GM12878 (cell line): ENCODE data around the gene EXOC7. TPM values are rescaled to one million over a fixed set of nuclear protein-coding genes. Genes with fewer than 3 reads are reported as not detected.

Experiments used
- ATAC-seq: fragments of 200-7000 bp; cut with Tn5 transposase; 3 replicates; pipeline ENCODE4 v1.9.1; 2020; ENCODE audit warnings: mild to moderate bottlenecking, moderate library complexity
- BruUV-seq: library from RNA; stranded (reverse); fragments of 400-500 nt; replicated peaks from 2 replicates; lab custom pipeline; 2021; lab: Mats Ljungman, UMichigan
- CTCF ChIA-PET: fragments of 300-600 bp; sonication (Branson Sonifier 250); formaldehyde crosslinking; extraction: SDS; loops from one replicate; lab custom pipeline; 2021; ENCODE audit warnings: inconsistent platforms; lab: Yijun Ruan, JAX
- POLR2A ChIA-PET: fragments of 350-600 bp; formaldehyde crosslinking; extraction: SDS; loops from one replicate; lab custom pipeline; 2021; ENCODE audit warnings: inconsistent platforms; lab: Charles Lee
- RAD21 ChIA-PET: fragments of 300-600 bp; sonication (Branson Sonifier 250); formaldehyde crosslinking; loops from one replicate; lab custom pipeline; 2023; ENCODE audit warnings: antibody characterized with exemption; ENCODE audit not compliant: unreplicated experiment; lab: Charles Lee
- SMC1A ChIA-PET: fragments of 300-600 bp; sonication (Branson Sonifier 250); formaldehyde crosslinking; loops from one replicate; lab custom pipeline; 2023; ENCODE audit not compliant: unreplicated experiment, uncharacterized antibody; lab: Charles Lee
- DNase-seq: peaks from one replicate; pipeline ENCODE4 v3.0.0-alpha.2; 2011; ENCODE audit warnings: low read depth, low spot score
- FAIRE-seq: peaks from 3 replicates; lab custom pipeline; 2011; peaks lifted over from hg19 to GRCh38; lab: Jason Lieb, UNC
- H2AFZ ChIP-seq: 2 replicates; pipeline ENCODE4 v1.6.0; 2011; ENCODE audit warnings: low read depth, low read length, control low read depth; ENCODE audit not compliant: control insufficient read depth
- H3K27ac ChIP-seq: 2 replicates; pipeline ENCODE4 v1.5.1; 2011; ENCODE audit warnings: control low read depth; ENCODE audit not compliant: control insufficient read depth, insufficient read depth
- H3K27me3 ChIP-seq, 2 experiments: replicated peaks in 1 of 2; 2 replicates each; pipeline versions ENCODE4 v1.6.0 to v1.6.1; 2011; ENCODE audit warnings: low read length in 1 of 2; ENCODE audit not compliant: control insufficient read depth in 2 of 2, insufficient read depth in 2 of 2
- H3K36me3 ChIP-seq, 2 experiments: 2 replicates each; pipeline ENCODE4 v1.5.1; 2011; ENCODE audit warnings: low read length in 1 of 2; ENCODE audit not compliant: control insufficient read depth in 2 of 2, insufficient read depth in 2 of 2
- H3K4me1 ChIP-seq: 2 replicates; pipeline ENCODE4 v1.6.1; 2011; ENCODE audit warnings: mild to moderate bottlenecking, low read length, moderate library complexity, mixed read lengths; ENCODE audit not compliant: control insufficient read depth, insufficient read depth
- H3K4me2 ChIP-seq: 2 replicates; pipeline ENCODE4 v1.6.0; 2011; ENCODE audit warnings: control low read depth; ENCODE audit not compliant: control insufficient read depth, insufficient read depth
- H3K4me3 ChIP-seq: fragments of 200-600 bp; sonication (generic); 2 replicates; pipeline ENCODE4 v1.5.1; 2016
- H3K79me2 ChIP-seq: 2 replicates; pipeline ENCODE4 v1.6.0; 2011; ENCODE audit warnings: low read length; ENCODE audit not compliant: control insufficient read depth, insufficient read depth
- H3K9ac ChIP-seq: 2 replicates; pipeline ENCODE4 v1.8.0; 2011; ENCODE audit warnings: low read length, control low read depth, mixed read lengths; ENCODE audit not compliant: control insufficient read depth, insufficient read depth
- H3K9me3 ChIP-seq: replicated peaks from 3 replicates; pipeline ENCODE4 v1.5.1; 2011; ENCODE audit warnings: mild to moderate bottlenecking, low read length; ENCODE audit not compliant: control insufficient read depth, insufficient read depth
- H4K20me1 ChIP-seq: 2 replicates; pipeline ENCODE4 v1.6.0; 2011; ENCODE audit not compliant: control insufficient read depth, insufficient read depth
- CHD2 ChIP-seq: IDR thresholded peaks from 2 replicates; pipeline ENCODE4 v1.6.1; 2011; ENCODE audit warnings: low read depth, low read length, improper control_type of control experiment, borderline replicate concordance
- CTCF ChIP-seq, 3 experiments: IDR thresholded peaks in 2 of 3; conservative IDR thresholded peaks in 1 of 3; 2 replicates each; pipeline ENCODE4 v1.5.1; 2011; ENCODE audit warnings: low read depth in 3 of 3, low read length in 3 of 3, mild to moderate bottlenecking in 3 of 3, control low read depth in 2 of 3, moderate library complexity in 2 of 3, inconsistent platforms in 1 of 3, mixed read lengths in 1 of 3; ENCODE audit not compliant: control insufficient read depth in 2 of 3, insufficient read depth in 1 of 3; ENCODE audit errors: extremely low read depth in 1 of 3
- LARP7 ChIP-seq: fragments of 450-650 bp; IDR thresholded peaks from 2 replicates; pipeline ENCODE4 v1.6.1; 2017; ENCODE audit warnings: mild to moderate bottlenecking
- POU2F2 ChIP-seq: IDR thresholded peaks from 3 replicates; pipeline ENCODE4 v1.6.1; 2011; ENCODE audit warnings: low read depth, mild to moderate bottlenecking, low read length, borderline replicate concordance
- SUPT20H ChIP-seq: IDR thresholded peaks from 2 replicates; pipeline ENCODE4 v1.6.1; 2011; ENCODE audit warnings: low read depth, mild to moderate bottlenecking, low read length, moderate library complexity, borderline replicate concordance; ENCODE audit not compliant: control insufficient read depth
- TBL1XR1 ChIP-seq: IDR thresholded peaks from 2 replicates; pipeline ENCODE4 v1.6.1; 2012; ENCODE audit warnings: low read depth, low read length, improper control_type of control experiment
- ZNF24 ChIP-seq: fragments of 450-650 bp; IDR thresholded peaks from 2 replicates; pipeline ENCODE4 v1.6.1; 2017; ENCODE audit warnings: antibody characterized with exemption, mild to moderate bottlenecking
- ZNF592 ChIP-seq: fragments of 450-650 bp; IDR thresholded peaks from 2 replicates; pipeline ENCODE4 v1.6.1; 2017; ENCODE audit warnings: mild to moderate bottlenecking, moderate library complexity
- WGBS: methylation state at CpG from one replicate; pipeline ENCODE4 v1.1.6; 2016; ENCODE audit warnings: low lambda C conversion rate; ENCODE audit not compliant: insufficient replicate concordance, insufficient coverage; ENCODE audit errors: missing lambda C conversion rate; 5-methylcytosine and 5-hydroxymethylcytosine counted together
- in situ Hi-C: fragments of 300-500 bp; cut with MboI; formaldehyde crosslinking; loops from 9 replicates; pipeline ENCODE4 v1.14.3; 2018; ENCODE audit warnings: mixed read lengths
- intact Hi-C: fragments of 100-400 bp; cut with micrococcal nuclease; formaldehyde crosslinking; loops from one replicate; pipeline ENCODE4 v1.14.2; 2022; ENCODE audit not compliant: unreplicated experiment
- polyA plus RNA-seq, 11 experiments: library from polyadenylated mRNA; depleted of rRNA in 4 of 11; unstranded in 6 of 11; stranded (reverse) in 5 of 11; fragments of >200 nt; fragmentation: Nextera tagmentation in 4 of 11; fragmentation: Illumina TruSeq in 1 of 11; extraction: Ambion mirVana in 4 of 11; extraction: Trizol in 1 of 11; gene quantifications; 1 replicate in 1 of 11; 2 replicates in 10 of 11; pipeline versions ENCODE4 v1.2.1 to v1.2.3, GENCODE V29; 2011 to 2016; ENCODE audit warnings: inconsistent platforms in 2 of 11, missing spikeins in 2 of 11, low read depth in 1 of 11
- total RNA-seq, 4 experiments: library from RNA; depleted of rRNA in 3 of 4; stranded (reverse); fragments of >200 nt in 3 of 4; fragmentation: Illumina TruSeq in 1 of 4; extraction: Trizol in 1 of 4; gene quantifications; 2 replicates each; pipeline versions ENCODE4 v1.2.1 to v1.2.3, GENCODE V29; 2013 to 2021
- TF ChIP-seq, protein P1 (sequence below): fragments of 450-650 bp; formaldehyde crosslinking; IDR thresholded peaks from 2 replicates; pipeline ENCODE4 v1.4.0; 2020; ENCODE audit warnings: mild to moderate bottlenecking, moderate library complexity

Gene EXOC7
- total and polyA plus RNA-seq, 10 of the 15 experiments (the other 5 are each of a cell fraction or from before 2014, with no cell fraction given) = 18.8 to 71.3 (median 48.2) TPM

DNA sequence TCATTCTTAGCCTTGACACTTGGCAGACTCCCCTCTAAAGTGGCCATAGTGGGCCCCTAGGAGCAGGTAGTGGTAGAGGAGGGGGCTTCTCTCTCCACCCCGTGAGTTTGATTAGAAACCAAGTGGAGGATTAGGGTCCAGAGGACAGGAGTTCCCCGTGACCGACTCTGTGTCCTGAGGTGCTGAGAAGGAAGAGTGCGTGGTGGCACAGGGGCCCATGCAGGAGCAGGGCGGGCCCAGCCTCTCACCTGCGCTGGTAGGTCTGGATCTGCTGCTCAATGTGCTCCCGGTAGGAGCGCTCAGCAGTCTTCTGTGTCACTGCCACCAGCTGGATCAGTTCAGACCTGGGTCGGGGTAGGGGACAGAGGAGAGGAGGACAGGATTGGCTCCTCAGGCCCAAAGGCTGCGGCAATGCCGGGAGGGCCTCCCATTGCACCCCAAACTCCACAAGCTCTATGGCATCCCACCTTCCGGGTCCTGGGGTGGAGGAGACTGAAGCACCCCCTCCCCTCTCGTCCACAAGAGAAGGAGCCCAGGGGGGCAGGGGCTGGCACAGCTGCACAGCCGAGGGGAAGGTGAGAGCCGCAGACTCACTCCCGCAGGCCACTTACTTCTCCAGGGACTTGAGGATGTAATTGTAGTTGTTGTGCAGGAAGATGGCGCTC, 18.4 kb downstream of the EXOC7 start:
- RAD21 ChIA-PET = interaction anchor here (0.5 kb wide), 1 partner anchor 340 kb away, joined by 5 read pairs; no protein-coding TSS in a partner anchor
- TF ChIP-seq SUPT20H (no peak), POU2F2 (no peak), TBL1XR1 (no peak), CHD2 (no peak), LARP7 (no peak), CTCF (IDR thresholded peaks at IDR 0.05 in 2 of 3, conservative IDR thresholded peaks at IDR 0.05 in 1 of 3; ENCODE audit: control insufficient read depth in 2 of 3, extremely low read depth in 1 of 3, insufficient read depth in 1 of 3, low read depth in 3 of 3, low read length in 3 of 3) (no peak), ZNF24 (no peak), ZNF592 (no peak)
- TF ChIP-seq, protein P1, sequence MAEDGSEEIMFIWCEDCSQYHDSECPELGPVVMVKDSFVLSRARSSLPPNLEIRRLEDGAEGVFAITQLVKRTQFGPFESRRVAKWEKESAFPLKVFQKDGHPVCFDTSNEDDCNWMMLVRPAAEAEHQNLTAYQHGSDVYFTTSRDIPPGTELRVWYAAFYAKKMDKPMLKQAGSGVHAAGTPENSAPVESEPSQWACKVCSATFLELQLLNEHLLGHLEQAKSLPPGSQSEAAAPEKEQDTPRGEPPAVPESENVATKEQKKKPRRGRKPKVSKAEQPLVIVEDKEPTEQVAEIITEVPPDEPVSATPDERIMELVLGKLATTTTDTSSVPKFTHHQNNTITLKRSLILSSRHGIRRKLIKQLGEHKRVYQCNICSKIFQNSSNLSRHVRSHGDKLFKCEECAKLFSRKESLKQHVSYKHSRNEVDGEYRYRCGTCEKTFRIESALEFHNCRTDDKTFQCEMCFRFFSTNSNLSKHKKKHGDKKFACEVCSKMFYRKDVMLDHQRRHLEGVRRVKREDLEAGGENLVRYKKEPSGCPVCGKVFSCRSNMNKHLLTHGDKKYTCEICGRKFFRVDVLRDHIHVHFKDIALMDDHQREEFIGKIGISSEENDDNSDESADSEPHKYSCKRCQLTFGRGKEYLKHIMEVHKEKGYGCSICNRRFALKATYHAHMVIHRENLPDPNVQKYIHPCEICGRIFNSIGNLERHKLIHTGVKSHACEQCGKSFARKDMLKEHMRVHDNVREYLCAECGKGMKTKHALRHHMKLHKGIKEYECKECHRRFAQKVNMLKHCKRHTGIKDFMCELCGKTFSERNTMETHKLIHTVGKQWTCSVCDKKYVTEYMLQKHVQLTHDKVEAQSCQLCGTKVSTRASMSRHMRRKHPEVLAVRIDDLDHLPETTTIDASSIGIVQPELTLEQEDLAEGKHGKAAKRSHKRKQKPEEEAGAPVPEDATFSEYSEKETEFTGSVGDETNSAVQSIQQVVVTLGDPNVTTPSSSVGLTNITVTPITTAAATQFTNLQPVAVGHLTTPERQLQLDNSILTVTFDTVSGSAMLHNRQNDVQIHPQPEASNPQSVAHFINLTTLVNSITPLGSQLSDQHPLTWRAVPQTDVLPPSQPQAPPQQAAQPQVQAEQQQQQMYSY (CRISPR knock-in tag) = no peak
- TF ChIP-seq, all 136 proteins: peak for 0
- Histone ChIP-seq H2AFZ (no peak overlapping the region), H4K20me1 (no peaks in the 10 kb centered on the region), H3K79me2 (no peaks in the 10 kb centered on the region), H3K9ac (no peak overlapping the region), H3K4me1 (no peaks in the 10 kb centered on the region), H3K9me3 (no peaks in the 10 kb centered on the region), H3K27me3 (no peaks in the 10 kb centered on the region), H3K4me2 (no peak overlapping the region), H3K4me3 (no peak overlapping the region), H3K27ac (no peak overlapping the region), H3K36me3 (peaks cover 13 to 20% of the 10 kb centered on the region in 2 experiments; a peak in 3 of 4 replicates)
- DNase-seq (no peak), FAIRE-seq (no peak), ATAC-seq (no peak)
- intact Hi-C loops (no loop called here), in situ Hi-C loops (no loop called here)
- WGBS = 90% methylated on average over 17 of the region's 17 CpGs
- ChIA-PET CTCF (no interaction called here), POLR2A (no interaction called here), SMC1A (no interaction called here)
- no TSS peak for BruUV-seq
